Activated CD4-positive, alpha-beta T cell treated with anti-CD3 and anti-CD28 coated beads for 36 hours (primary cell): ENCODE results near the gene CDH24. TPM values are rescaled to one million over a fixed set of nuclear protein-coding genes. Genes with fewer than 3 reads are reported as not detected.

Experiments used
- ATAC-seq: fragments of 200-7000 bp; cut with Tn5 transposase; one replicate; pipeline ENCODE4 v1.10.0; 2021; ENCODE audit warnings: mild to moderate bottlenecking, moderate library complexity
- CTCF ChIA-PET: fragments of 350-600 bp; sonication (Branson Sonifier 250); formaldehyde crosslinking; loops from one replicate; lab custom pipeline; 2021; ENCODE audit warnings: antibody characterized with exemption; lab: Charles Lee
- POLR2A ChIA-PET: fragments of 350-600 bp; sonication (Branson Sonifier 250); formaldehyde crosslinking; loops from one replicate; lab custom pipeline; 2021; ENCODE audit warnings: antibody characterized with exemption, inconsistent platforms; lab: Charles Lee
- DNase-seq: peaks from one replicate; pipeline ENCODE4 v3.0.0-alpha.2; 2020
- H3K27ac Mint-ChIP-seq: one replicate; pipeline ENCODE4 v1.8.0; 2021; ENCODE audit warnings: mixed read lengths
- H3K27me3 Mint-ChIP-seq: one replicate; pipeline ENCODE4 v1.8.0; 2021; ENCODE audit warnings: mixed read lengths
- H3K36me3 Mint-ChIP-seq: one replicate; pipeline ENCODE4 v1.8.0; 2021; ENCODE audit warnings: low read depth, mixed read lengths
- H3K4me1 Mint-ChIP-seq: one replicate; pipeline ENCODE4 v1.8.0; 2021; ENCODE audit warnings: mixed read lengths
- H3K4me3 Mint-ChIP-seq: one replicate; pipeline ENCODE4 v1.8.0; 2021; ENCODE audit warnings: mild to moderate bottlenecking, moderate library complexity, mixed read lengths
- H3K9me3 Mint-ChIP-seq: one replicate; pipeline ENCODE4 v1.8.0; 2021; ENCODE audit warnings: low read depth, mixed read lengths
- intact Hi-C, 2 experiments: fragments of 100-400 bp; cut with DNase I in 1 of 2; cut with micrococcal nuclease in 1 of 2; formaldehyde crosslinking; loops; one replicate each; pipeline versions ENCODE4 v1.14.2 to v1.15.1; 2022 to 2024; cut with DNase I, micrococcal nuclease
- total RNA-seq, 2 experiments: library from RNA; stranded (reverse); gene quantifications; one replicate each; pipeline ENCODE4 v1.2.3, GENCODE V29; 2021

CDH24 gene
- total RNA-seq, 2 experiments from 2014 or later: 0.82 to 1.1 TPM

- Mint-ChIP-seq H3K36me3 (peaks cover 58% of the 10 kb centered on the region), H3K27ac (peak overlapping the region; percentile 6), H3K4me1 (peaks cover 39% of the 10 kb centered on the region)
Observed at GRCh38 chr14:23090254-23090636, 32.9 kb upstream of the CDH24 start.

GRCh38 chr14:23089498-23090253, 32.4 kb upstream of the CDH24 start:
- Mint-ChIP-seq H3K36me3 (peaks cover 63% of the 10 kb centered on the region), H3K4me1 (peaks cover 45% of the 10 kb centered on the region)
- no peak for DNase-seq

More at GRCh38 chr14:23090254-23090636, 32.9 kb upstream of the CDH24 start:
- intact Hi-C loops: loop anchor here (10.0 kb wide), 4 partner anchors 195 to 1825 kb away; partner anchors contain the start of genes DCAF11 (in 1 of the 2), EMC9 (in 1 of the 2), HNRNPC (in 1 of the 2) and HOMEZ (in 1 of the 2)
- CTCF ChIA-PET: interaction anchor here (0.6 to 4.4 kb wide), 8 partner anchors 9 to 104 kb away, joined by 3 to 36 read pairs (median 4); no protein-coding TSS in a partner anchor
- POLR2A ChIA-PET: interaction anchor here (1.1 kb wide), 1 partner anchor 13 kb away, joined by 3 read pairs; no protein-coding TSS in a partner anchor
- DNase-seq (no peak), ATAC-seq (no peak)
- Mint-ChIP-seq H3K27me3 (no peaks in the 10 kb centered on the region), H3K4me3 (no peak overlapping the region), H3K9me3 (no peaks in the 10 kb centered on the region)

GRCh38 chr14:23086565-23086964, 29.2 kb upstream of the CDH24 start:
- no peak for DNase-seq
- Mint-ChIP-seq H3K27ac (no peak overlapping the region), H3K4me1 (peaks cover 47% of the 10 kb centered on the region), H3K9me3 (no peaks in the 10 kb centered on the region), H3K27me3 (no peaks in the 10 kb centered on the region), H3K36me3 (peaks cover 59% of the 10 kb centered on the region), H3K4me3 (no peak overlapping the region)
- CTCF ChIA-PET: interaction anchor here (0.9 to 3.7 kb wide), 11 partner anchors 8 to 516 kb away, joined by 3 to 16 read pairs (median 4); partner anchors contain the start of genes ACIN1, C14orf119 and HOMEZ
- intact Hi-C loops: no loop called here
- POLR2A ChIA-PET: interaction anchor here (1.0 to 1.9 kb wide), 4 partner anchors 8 to 18 kb away, joined by 3 to 16 read pairs (median 3); partner anchors contain the start of genes ACIN1 and C14orf119
- no peak for ATAC-seq

More at GRCh38 chr14:23089498-23090253, 32.4 kb upstream of the CDH24 start:
- Mint-ChIP-seq H3K27me3 (no peaks in the 10 kb centered on the region), H3K4me3 (no peak overlapping the region), H3K27ac (peak overlapping the region; percentile 62), H3K9me3 (no peaks in the 10 kb centered on the region)
- POLR2A ChIA-PET: interaction anchor here (0.6 to 1.1 kb wide), 2 partner anchors 12 to 27 kb away, joined by 3 read pairs; no protein-coding TSS in a partner anchor
- CTCF ChIA-PET: interaction anchor here (0.6 to 4.4 kb wide), 9 partner anchors 10 to 118 kb away, joined by 3 to 36 read pairs (median 4); no protein-coding TSS in a partner anchor
- ATAC-seq: no peak
- intact Hi-C loops: loop anchor here (10.0 kb wide), 4 partner anchors 195 to 1825 kb away; partner anchors contain the start of genes DCAF11 (in 1 of the 2), EMC9 (in 1 of the 2), HNRNPC (in 1 of the 2) and HOMEZ (in 1 of the 2)

- peak; percentile 90 for ATAC-seq
- Mint-ChIP-seq H3K27me3 (no peaks in the 10 kb centered on the region), H3K4me1 (peaks cover 45% of the 10 kb centered on the region), H3K36me3 (peaks cover 64% of the 10 kb centered on the region), H3K27ac (peak overlapping the region; percentile 86), H3K4me3 (peak overlapping the region; percentile 22), H3K9me3 (no peaks in the 10 kb centered on the region)
- ChIA-PET CTCF (interaction anchor here (0.6 to 3.7 kb wide), 18 partner anchors 9 to 1236 kb away, joined by 3 to 16 read pairs (median 4); partner anchors contain the start of genes ACIN1, C14orf119, HOMEZ and PPP1R3E), POLR2A (interaction anchor here (0.6 to 1.9 kb wide), 9 partner anchors 8 to 979 kb away, joined by 3 to 16 read pairs (median 3); partner anchors contain the start of genes ACIN1, C14orf119 and PABPN1)
- intact Hi-C loops: no loop called here
- no peak for DNase-seq
Observed at GRCh38 chr14:23085458-23085857, 28.1 kb upstream of the CDH24 start.

- ChIA-PET CTCF (interaction anchor here (0.7 to 3.6 kb wide), 6 partner anchors 9 to 98 kb away, joined by 3 to 24 read pairs (median 6); partner anchors contain the start of gene AJUBA), POLR2A (no interaction called here)
- DNase-seq: no peak
- Mint-ChIP-seq H3K4me1 (peaks cover 10% of the 10 kb centered on the region), H3K27me3 (no peaks in the 10 kb centered on the region), H3K27ac (peak overlapping the region; percentile 58), H3K9me3 (no peaks in the 10 kb centered on the region), H3K36me3 (peaks cover 58% of the 10 kb centered on the region), H3K4me3 (no peak overlapping the region)
- intact Hi-C loops: no loop called here
- ATAC-seq: no peak
Observed at GRCh38 chr14:23080474-23080873, 23.2 kb upstream of the CDH24 start.

- intact Hi-C loops: no loop called here
- peak overlapping the region; percentile 58 for H3K27ac Mint-ChIP-seq
- POLR2A ChIA-PET: no interaction called here
Observed at GRCh38 chr14:23079716-23080115, 22.4 kb upstream of the CDH24 start.

GRCh38 chr14:23078692-23079116, 21.4 kb upstream of the CDH24 start:
- Mint-ChIP-seq H3K4me3 (no peak overlapping the region), H3K27ac (peak overlapping the region; percentile 31), H3K4me1 (no peaks in the 10 kb centered on the region), H3K36me3 (peaks cover 54% of the 10 kb centered on the region), H3K27me3 (no peaks in the 10 kb centered on the region), H3K9me3 (no peaks in the 10 kb centered on the region)
- no peak for DNase-seq
- ChIA-PET CTCF (interaction anchor here (1.0 to 4.8 kb wide), 12 partner anchors 11 to 108 kb away, joined by 3 to 58 read pairs (median 16); partner anchors contain the start of genes ACIN1, C14orf119, CDH24 and CEBPE), POLR2A (interaction anchor here (0.7 kb wide), 1 partner anchor 16 kb away, joined by 4 read pairs; the partner anchor contains the start of gene ACIN1)
- intact Hi-C loops: no loop called here
- peak; percentile 47 for ATAC-seq

More at GRCh38 chr14:23079716-23080115, 22.4 kb upstream of the CDH24 start:
- Mint-ChIP-seq H3K4me3 (no peak overlapping the region), H3K27me3 (no peaks in the 10 kb centered on the region), H3K9me3 (no peaks in the 10 kb centered on the region), H3K36me3 (peaks cover 56% of the 10 kb centered on the region), H3K4me1 (peaks cover 3% of the 10 kb centered on the region)
- CTCF ChIA-PET: interaction anchor here (1.0 to 4.2 kb wide), 4 partner anchors 11 to 41 kb away, joined by 3 to 58 read pairs (median 14); partner anchors contain the start of genes ACIN1 and C14orf119
- DNase-seq (no peak), ATAC-seq (no peak)

- H3K9me3 Mint-ChIP-seq: no peaks in the 10 kb centered on the region
- no peak overlapping the region for H3K4me3 Mint-ChIP-seq
- peak overlapping the region; percentile 42 for H3K27ac Mint-ChIP-seq
- POLR2A ChIA-PET: interaction anchor here (0.7 kb wide), 1 partner anchor 12 kb away, joined by 3 read pairs; no protein-coding TSS in a partner anchor
- H3K4me1 Mint-ChIP-seq: no peaks in the 10 kb centered on the region
- no peaks in the 10 kb centered on the region for H3K27me3 Mint-ChIP-seq
- intact Hi-C loops: loop anchor here in 1 of 2 experiments (1.0 kb wide), 1 partner anchor 31 kb away; no protein-coding TSS in a partner anchor
- CTCF ChIA-PET: interaction anchor here (0.9 to 4.8 kb wide), 20 partner anchors 11 to 123 kb away, joined by 3 to 58 read pairs (median 11); partner anchors contain the start of genes ACIN1, C14orf119, CDH24 and CEBPE
- H3K36me3 Mint-ChIP-seq: peaks cover 49% of the 10 kb centered on the region
- DNase-seq: no peak
- peak; percentile 26 for ATAC-seq
Observed at GRCh38 chr14:23077962-23078361, 20.6 kb upstream of the CDH24 start.

GRCh38 chr14:23076785-23077408, 19.6 kb upstream of the CDH24 start:
- peaks cover 59% of the 10 kb centered on the region for H3K36me3 Mint-ChIP-seq
- intact Hi-C loops: loop anchor here in 1 of 2 experiments (1.0 kb wide), 1 partner anchor 32 kb away; no protein-coding TSS in a partner anchor

GRCh38 chr14:23074906-23075305, 17.6 kb upstream of the CDH24 start:
- H3K36me3 Mint-ChIP-seq: peaks cover 49% of the 10 kb centered on the region
- intact Hi-C loops: loop anchor here in 1 of 2 experiments (5.0 kb wide), 1 partner anchor 227 kb away; the partner anchor contains the start of gene PPP1R3E
- peaks cover 18% of the 10 kb centered on the region for H3K4me1 Mint-ChIP-seq
- H3K4me3 Mint-ChIP-seq: no peak overlapping the region
- no peaks in the 10 kb centered on the region for H3K9me3 Mint-ChIP-seq
- H3K27me3 Mint-ChIP-seq: no peaks in the 10 kb centered on the region
- POLR2A ChIA-PET: no interaction called here
- ATAC-seq: no peak
- no peak overlapping the region for H3K27ac Mint-ChIP-seq
- CTCF ChIA-PET: interaction anchor here (1.0 to 4.8 kb wide), 4 partner anchors 10 to 45 kb away, joined by 3 to 36 read pairs (median 18); partner anchors contain the start of genes ACIN1, C14orf119 and CEBPE
- DNase-seq: no peak

More at GRCh38 chr14:23076785-23077408, 19.6 kb upstream of the CDH24 start:
- ATAC-seq (peak; percentile 59), DNase-seq (peak; percentile 46)
- POLR2A ChIA-PET: interaction anchor here (1.1 kb wide), 1 partner anchor 9 kb away, joined by 3 read pairs; no protein-coding TSS in a partner anchor
- Mint-ChIP-seq H3K4me1 (peaks cover 5% of the 10 kb centered on the region), H3K27me3 (no peaks in the 10 kb centered on the region), H3K9me3 (no peaks in the 10 kb centered on the region), H3K4me3 (no peak overlapping the region), H3K27ac (peak overlapping the region; percentile 17)
- CTCF ChIA-PET: interaction anchor here (0.5 to 4.8 kb wide), 38 partner anchors 9 to 511 kb away, joined by 3 to 58 read pairs (median 4); partner anchors contain the start of genes ACIN1, C14orf119, CDH24 and CEBPE
